OCI-M2 (cell line): Measurements from ENCODE around the gene DENND1A.
"Not testable (repeated sequence)": the region's sequence is repeated elsewhere in the genome, so short reads cannot be mapped to it uniquely, and the experiment has no call there.

Experiments
- DNase-seq: peaks from one replicate; lab custom pipeline; 2025; ENCODE audit not compliant: unreplicated experiment; lab: John Stamatoyannopoulos, UW

Gene DENND1A

GRCh38 chr9:123334639-123335038, 595.3 kb downstream of the DENND1A start:
- DNase-seq, result no peak

- DNase-seq, result not testable (repeated sequence)
Observed at GRCh38 chr9:123333058-123333669, 596.8 kb downstream of the DENND1A start.

- no peak for DNase-seq
Observed at GRCh38 chr9:123331346-123332060, 598.4 kb downstream of the DENND1A start.
